Osteocyte (in vitro differentiated cells): ENCODE data around the gene OPCML. TPM values are rescaled to one million over a fixed set of nuclear protein-coding genes. Genes with fewer than 3 reads are reported as not detected.

Experiments
- DNase-seq: peaks from one replicate; pipeline ENCODE4 v3.0.0; 2021; ENCODE audit warnings: mixed read lengths; ENCODE audit not compliant: unreplicated experiment; ENCODE audit errors: extremely low spot score
- H3K27ac Mint-ChIP-seq: one replicate; pipeline ENCODE4 v1.8.0; 2021; ENCODE audit warnings: mild to moderate bottlenecking, mixed read lengths; ENCODE audit not compliant: unreplicated experiment
- H3K27me3 Mint-ChIP-seq: one replicate; pipeline ENCODE4 v1.8.0; 2021; ENCODE audit warnings: mixed read lengths; ENCODE audit not compliant: unreplicated experiment
- H3K36me3 Mint-ChIP-seq: one replicate; pipeline ENCODE4 v1.8.0; 2021; ENCODE audit warnings: mixed read lengths; ENCODE audit not compliant: unreplicated experiment
- H3K4me1 Mint-ChIP-seq: one replicate; pipeline ENCODE4 v1.8.0; 2021; ENCODE audit warnings: mixed read lengths; ENCODE audit not compliant: unreplicated experiment
- H3K4me3 Mint-ChIP-seq: one replicate; pipeline ENCODE4 v1.8.0; 2021; ENCODE audit warnings: mild to moderate bottlenecking, moderate library complexity, mixed read lengths; ENCODE audit not compliant: unreplicated experiment
- H3K9me3 Mint-ChIP-seq: one replicate; pipeline ENCODE4 v1.8.0; 2021; ENCODE audit warnings: mixed read lengths; ENCODE audit not compliant: unreplicated experiment
- total RNA-seq: library from RNA; stranded (reverse); gene quantifications from 2 replicates; pipeline ENCODE4 v1.2.1, GENCODE V29; 2021
- TF ChIP-seq, protein P1 (sequence below): fragments of 200-600 bp; sonication (generic); IDR thresholded peaks from 2 replicates; pipeline ENCODE4 v1.5.0; 2021; ENCODE audit warnings: antibody characterized with exemption, mild to moderate bottlenecking, moderate library complexity

Gene OPCML
- total RNA-seq, 1 donor from 2014 or later: 0.11 TPM

DNA sequence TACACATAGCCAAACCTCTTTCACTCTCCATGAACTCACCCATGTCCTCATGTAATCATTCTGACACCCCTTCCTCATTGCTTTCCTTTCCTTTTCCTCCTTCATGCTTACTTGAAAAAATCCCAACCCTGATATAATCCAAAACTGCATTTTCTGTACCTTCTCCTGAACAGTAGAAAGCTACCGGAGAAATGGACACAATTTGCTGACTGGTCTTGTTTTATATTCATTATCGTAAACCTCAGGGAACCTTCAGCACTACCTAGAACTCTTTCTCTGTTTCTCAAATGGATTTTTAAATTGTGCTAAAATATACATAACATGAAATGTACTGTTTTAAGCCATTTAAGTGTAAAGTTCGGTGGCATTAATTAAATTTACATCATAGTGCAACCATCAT lies 1165.0 kb downstream of the OPCML start:
- peaks cover 28% of the 10 kb centered on the region for H3K27me3 Mint-ChIP-seq
- no peak overlapping the region for H3K4me3 Mint-ChIP-seq
- TF ChIP-seq, protein P1, sequence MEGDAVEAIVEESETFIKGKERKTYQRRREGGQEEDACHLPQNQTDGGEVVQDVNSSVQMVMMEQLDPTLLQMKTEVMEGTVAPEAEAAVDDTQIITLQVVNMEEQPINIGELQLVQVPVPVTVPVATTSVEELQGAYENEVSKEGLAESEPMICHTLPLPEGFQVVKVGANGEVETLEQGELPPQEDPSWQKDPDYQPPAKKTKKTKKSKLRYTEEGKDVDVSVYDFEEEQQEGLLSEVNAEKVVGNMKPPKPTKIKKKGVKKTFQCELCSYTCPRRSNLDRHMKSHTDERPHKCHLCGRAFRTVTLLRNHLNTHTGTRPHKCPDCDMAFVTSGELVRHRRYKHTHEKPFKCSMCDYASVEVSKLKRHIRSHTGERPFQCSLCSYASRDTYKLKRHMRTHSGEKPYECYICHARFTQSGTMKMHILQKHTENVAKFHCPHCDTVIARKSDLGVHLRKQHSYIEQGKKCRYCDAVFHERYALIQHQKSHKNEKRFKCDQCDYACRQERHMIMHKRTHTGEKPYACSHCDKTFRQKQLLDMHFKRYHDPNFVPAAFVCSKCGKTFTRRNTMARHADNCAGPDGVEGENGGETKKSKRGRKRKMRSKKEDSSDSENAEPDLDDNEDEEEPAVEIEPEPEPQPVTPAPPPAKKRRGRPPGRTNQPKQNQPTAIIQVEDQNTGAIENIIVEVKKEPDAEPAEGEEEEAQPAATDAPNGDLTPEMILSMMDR: no peak
- no peak overlapping the region for H3K27ac Mint-ChIP-seq
- no peaks in the 10 kb centered on the region for H3K4me1 Mint-ChIP-seq
- DNase-seq: no peak
- H3K9me3 Mint-ChIP-seq: peaks cover 8% of the 10 kb centered on the region
- H3K36me3 Mint-ChIP-seq: no peaks in the 10 kb centered on the region

DNA sequence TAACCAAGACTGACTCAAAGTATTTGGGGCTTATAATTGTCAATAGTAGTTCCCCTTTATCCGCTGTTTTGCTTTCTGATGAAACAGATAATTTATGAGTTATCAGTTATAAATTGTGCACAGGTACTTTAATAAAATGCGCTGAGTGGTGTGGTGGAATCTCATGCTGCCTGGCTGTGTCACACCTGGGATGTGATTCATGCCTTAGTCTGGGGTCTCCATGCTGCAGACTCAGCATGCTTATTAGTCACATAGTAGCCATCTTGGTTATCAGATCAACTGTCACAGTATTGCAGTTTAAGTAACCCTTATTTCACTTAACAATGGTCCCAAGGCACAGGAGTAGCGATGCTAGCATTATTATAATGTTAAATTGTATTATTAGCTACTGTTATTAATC lies 1166.7 kb downstream of the OPCML start:
- Mint-ChIP-seq H3K36me3 (no peaks in the 10 kb centered on the region), H3K27me3 (peaks cover 24% of the 10 kb centered on the region), H3K9me3 (peaks cover 8% of the 10 kb centered on the region), H3K4me3 (no peak overlapping the region), H3K4me1 (no peaks in the 10 kb centered on the region), H3K27ac (no peak overlapping the region)
- TF ChIP-seq, protein P1: no peak
- no peak for DNase-seq
